OCI-M2 (cell line): ENCODE measurements around the gene NF1.
"Not testable (repeated sequence)": the region's sequence is repeated elsewhere in the genome, so short reads cannot be mapped to it uniquely, and the experiment has no call there.

Experiments
- DNase-seq: peaks from one replicate; lab custom pipeline; 2025; ENCODE audit not compliant: unreplicated experiment; lab: John Stamatoyannopoulos, UW

NF1 gene

DNA sequence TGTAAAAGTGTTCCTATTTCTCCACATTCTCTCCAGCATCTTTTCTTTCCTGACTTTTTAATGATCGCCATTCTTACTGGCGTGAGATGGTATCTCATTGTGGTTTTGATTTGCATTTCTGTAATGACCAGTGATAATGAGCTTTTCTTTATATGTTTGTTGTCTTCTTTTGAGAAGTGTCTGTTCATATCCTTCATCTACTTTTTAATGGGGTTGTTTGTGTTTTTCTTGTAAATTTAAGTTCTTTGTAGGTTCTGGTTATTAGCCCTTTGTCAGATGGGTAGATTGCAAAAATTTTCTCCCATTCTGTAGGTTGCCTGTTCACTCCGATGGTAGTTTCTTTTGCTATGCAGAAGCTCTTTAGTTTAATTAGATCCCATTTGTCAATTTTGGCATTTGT lies 81.4 kb downstream of the NF1 start:
- not testable (repeated sequence) for DNase-seq

DNA sequence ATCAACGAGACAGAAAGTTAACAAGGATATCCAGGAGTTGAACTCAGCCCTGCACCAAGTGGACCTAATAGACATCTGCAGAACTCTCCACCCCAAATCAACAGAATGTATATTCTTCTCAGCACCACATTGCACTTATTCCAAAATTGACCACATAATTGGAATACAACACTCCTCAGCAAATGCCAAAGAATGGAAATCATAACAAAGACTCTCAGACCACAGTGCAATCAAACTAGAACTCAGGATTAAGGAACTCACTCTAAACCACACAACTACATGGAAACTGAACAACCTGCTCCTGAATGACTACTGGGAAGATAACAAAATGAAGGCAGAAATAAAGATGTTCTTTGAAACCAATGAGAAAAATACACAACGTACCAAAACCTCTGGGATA lies 84.2 kb downstream of the NF1 start:
- DNase-seq = not testable (repeated sequence)

DNA sequence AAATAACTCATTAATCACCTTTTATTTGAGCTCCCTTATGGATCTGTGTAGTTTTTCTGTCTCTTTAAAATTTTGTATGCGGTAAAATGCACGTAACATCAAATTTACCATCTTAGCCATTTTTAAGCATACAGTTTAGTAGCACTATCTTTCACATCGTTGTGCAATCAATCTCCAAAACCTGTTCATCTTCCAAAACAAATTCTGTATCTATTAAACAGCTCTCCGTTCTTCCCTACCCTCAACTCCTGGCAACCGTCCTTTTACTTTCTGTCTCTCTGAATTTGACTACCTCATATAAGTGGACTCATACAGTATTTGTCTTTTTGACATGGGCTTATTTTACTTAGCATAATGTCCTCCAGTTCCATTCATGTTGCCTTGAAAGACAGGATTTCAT lies 100.5 kb downstream of the NF1 start:
- no peak for DNase-seq

DNA sequence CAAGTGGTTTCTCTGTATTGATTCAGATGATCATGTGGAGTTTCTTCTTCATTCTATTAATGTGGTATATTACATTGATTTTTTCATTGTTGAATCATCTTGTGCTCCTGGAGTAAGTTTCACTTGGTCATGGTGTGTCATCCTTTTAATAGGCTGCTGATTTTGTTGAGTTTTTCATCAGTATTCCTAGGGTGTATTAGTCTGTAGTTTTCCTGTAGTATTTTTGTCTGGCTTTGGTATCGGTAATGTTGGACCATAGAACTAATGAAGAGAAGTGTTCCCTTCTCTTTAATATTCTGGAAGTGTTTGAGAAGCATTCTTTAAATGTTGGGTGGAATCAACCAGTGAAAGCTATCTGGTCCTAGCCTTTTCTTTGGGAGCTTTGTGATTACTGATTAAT lies 103.2 kb downstream of the NF1 start:
- no peak for DNase-seq

DNA sequence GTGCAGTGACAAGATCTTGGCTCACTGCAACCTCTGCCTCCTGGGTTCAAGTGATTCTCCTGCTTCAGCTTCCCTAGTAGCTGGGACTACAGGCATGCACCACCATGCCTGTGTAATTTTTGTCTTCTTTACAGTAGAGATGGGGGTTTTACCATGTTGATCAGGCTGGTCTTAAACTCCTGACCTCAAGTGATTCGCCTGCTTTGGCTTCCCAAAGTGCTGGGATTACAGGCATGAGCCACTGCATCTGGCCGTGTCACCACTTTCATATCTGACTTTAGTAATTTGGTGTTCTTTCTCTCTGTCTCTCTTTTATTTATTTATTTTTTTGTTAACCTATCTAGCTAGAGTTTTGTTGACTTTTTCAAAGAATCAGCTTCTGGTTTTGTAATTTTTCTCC lies 103.9 kb downstream of the NF1 start:
- not testable (repeated sequence) for DNase-seq

DNA sequence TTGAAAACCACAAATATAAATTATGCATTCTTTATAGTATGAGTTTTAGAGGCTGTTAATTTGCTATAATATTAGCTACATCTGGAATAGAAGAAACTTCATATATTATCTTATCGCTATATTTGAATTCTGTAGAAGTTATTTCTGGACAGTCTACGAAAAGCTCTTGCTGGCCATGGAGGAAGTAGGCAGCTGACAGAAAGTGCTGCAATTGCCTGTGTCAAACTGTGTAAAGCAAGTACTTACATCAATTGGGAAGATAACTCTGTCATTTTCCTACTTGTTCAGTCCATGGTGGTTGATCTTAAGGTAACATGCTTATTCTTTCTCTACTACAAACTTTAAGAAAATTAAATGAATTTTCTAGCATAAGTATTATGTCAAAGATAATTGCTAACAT lies 105.5 kb downstream of the NF1 start:
- DNase-seq = no peak

DNA sequence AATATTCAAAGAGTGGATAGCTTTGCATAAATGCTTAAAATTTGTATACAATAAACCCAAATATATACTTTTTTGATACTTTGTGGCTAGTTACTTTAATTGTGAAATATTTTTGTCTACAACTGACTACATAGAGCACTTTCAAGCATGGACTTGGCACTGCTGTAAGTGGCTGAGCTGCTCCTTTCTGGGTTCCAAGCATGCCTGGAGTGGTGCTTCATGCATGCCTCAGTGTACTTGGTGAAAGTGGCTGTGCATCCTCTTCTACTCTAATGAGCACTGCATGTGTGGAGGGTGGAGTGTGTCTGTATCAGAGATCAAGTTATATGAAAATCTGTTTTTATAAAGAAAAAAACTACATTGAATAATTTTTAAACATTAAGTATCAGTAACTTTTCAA lies 108.2 kb downstream of the NF1 start:
- DNase-seq = no peak

DNA sequence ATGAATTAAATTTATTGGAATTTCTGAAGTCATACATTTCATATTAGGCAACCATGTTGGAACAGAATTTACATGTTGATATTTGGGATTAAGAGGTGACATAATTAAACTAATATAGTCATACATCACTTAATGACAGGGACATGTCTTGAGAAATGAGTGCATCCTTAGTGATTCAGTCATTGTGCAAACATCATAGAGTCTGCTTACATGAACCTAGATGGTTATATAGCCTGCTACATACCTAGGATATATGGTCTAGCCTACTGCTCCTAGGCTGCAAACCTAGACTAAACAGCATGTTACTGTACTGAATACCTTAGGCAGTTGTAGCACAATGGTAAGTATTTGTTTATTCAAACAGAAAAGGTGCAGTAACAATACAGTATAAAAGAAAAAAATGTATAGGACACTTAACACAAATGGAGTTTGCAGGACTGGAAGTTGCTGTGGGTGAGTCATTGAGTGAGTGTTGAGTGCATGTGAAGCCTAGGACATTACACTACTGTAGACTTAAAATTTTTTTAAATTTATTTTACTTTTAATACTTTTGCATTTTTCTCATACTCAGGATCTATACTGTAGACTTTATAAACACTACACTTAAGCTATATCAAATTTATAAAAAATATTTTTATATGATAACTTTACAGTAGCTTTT lies 116.7 kb downstream of the NF1 start:
- no peak for DNase-seq

DNA sequence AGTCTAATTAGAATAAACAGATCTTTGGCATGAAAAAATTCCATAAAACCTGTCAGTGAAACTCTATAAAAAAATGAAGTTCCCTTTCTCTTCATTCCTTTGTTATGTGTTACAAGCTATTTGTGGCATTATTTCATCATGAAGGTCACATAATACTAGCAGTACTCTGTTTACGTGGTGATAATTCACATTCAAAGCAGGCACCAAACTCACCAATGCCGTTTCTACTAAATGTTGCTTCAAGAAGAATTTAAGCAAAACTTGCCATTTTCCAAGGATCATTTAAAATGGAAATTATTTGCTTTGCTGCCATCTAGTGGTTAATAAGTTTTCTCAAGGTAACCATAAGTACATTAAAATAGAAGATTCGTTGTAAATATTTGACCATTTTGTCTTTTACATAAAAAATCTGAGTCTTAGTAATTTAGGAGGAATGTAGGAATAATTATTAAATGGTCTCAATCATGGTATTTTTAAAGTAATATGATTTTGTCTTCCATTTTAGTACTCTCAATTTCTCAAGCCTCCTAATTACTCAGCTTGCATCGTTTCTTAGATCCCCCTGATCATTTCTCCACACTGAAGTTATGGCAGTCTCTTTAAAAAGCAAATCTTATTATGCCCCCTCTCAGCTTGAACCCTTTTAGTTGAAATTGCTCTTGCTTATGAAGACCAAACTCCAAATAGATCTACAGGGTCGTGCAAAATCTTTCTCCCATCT lies 121.4 kb downstream of the NF1 start:
- no peak for DNase-seq

DNA sequence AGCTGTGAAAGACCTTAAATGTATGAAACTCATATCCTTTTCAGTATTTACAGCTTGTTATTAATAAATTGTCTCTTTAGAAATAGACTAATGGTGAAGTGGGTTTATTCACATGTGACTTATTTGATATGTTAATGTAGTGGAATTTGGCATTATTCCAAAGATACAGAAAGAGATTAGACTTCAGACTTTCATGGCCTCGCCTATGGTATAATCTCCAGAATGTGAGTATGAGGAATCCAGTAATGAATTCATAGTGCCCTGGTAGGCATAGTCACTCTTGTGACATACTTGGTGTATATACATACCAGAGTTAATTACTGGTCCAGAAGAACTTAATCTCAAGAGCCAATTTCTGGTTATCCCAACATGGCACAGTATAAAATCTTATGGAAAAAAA lies 129.6 kb downstream of the NF1 start:
- no peak for DNase-seq

DNA sequence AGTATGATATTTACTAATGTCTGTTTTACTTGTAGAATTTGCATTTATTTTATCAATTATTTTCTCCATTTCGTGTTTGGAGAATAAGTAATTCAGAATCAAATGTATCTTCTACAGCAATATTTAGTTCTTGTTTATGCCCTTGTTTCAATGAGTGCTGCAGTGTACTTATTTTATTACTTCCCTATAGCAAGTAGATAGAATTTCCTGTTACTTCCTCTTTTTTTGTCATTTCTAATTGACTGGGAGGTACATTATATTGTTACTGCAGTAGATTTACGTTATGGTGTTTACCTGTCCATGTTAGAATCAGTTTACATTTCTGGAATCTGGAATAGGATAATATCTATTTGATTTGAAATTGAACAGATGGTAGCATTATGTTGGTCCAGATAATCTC lies 131.1 kb downstream of the NF1 start:
- DNase-seq = no peak

DNA sequence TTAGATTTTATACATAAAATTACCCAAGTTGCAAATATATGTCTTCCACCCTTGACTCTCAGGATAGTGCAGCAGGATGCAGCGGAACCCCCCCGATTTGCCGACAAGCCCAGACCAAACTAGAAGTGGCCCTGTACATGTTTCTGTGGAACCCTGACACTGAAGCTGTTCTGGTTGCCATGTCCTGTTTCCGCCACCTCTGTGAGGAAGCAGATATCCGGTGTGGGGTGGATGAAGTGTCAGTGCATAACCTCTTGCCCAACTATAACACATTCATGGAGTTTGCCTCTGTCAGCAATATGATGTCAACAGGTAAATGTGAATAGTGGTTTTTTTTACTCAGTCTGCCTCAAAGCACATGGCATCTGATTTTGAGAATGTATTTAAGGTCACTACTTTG lies 131.6 kb downstream of the NF1 start:
- DNase-seq = no peak

DNA sequence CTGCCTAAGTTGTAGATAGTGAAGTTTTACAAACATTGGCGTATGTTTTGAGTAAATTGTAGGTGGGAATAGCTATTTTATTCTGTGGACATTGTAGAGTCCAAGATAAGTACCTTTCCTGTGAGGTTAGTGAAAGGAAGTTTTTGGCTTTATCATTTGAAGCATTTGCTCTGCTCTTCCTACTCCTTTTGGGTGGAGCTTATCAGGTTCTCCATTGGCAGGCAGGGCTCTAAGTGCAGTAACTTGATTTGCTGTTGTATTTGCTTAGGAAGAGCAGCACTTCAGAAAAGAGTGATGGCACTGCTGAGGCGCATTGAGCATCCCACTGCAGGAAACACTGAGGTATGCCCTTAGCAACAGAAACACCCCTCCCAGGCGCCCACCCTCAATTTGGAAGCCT lies 132.2 kb downstream of the NF1 start:
- DNase-seq = peak; percentile 25

DNA sequence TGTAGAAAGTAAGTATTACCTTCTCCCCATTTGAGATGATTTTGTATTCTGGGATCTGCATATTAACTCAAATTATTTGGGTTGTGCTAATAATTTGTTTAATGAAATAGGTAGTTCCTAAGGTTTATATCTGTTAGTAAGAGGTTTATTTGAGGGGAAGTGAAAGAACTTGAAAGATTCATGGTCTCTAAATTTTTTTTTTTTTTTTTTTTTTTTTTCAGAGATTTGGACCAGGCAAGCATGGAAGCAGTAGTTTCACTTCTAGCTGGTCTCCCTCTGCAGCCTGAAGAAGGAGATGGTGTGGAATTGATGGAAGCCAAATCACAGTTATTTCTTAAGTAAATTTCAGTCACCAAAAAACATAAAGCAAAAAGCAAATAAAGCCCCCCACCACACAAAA lies 137.1 kb downstream of the NF1 start:
- no peak for DNase-seq

DNA sequence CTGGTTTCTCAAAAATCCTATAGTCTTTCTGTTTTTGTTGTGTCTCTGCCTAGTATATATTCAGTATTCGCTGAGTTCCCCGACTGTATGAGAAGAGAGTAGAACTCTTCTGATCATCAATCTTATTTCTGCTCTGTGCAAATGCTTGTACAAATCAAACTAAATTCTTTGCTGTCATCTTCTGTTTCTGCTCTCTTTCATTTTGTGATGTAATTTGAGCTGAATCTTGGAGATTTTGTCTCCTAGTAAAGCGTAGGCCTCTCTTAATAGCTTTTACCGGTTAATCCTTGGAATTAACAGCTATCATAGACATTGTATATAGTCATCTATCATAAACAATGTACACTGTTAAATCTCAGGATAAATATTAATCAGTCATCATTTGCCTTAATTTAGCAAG lies 140.3 kb downstream of the NF1 start:
- DNase-seq = no peak

DNA sequence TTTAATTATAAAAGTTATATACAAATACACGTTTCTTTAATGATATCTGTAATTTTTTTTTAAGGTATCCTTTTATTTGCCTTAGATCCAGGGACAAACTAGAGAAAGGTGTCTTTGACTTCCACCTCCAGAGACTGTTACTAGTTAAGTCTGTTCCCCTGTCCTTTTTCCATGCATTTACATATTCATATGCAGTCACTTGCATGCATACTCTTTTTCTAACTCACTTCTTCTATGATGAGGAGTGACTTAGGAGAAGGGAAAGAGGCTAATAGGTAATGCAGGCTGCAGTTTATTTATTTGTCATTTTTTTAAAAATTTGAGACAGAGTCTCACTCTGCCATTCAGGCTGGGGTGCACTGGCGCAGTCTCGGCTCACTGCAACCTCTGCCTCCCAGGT lies 141.4 kb downstream of the NF1 start:
- no peak for DNase-seq

DNA sequence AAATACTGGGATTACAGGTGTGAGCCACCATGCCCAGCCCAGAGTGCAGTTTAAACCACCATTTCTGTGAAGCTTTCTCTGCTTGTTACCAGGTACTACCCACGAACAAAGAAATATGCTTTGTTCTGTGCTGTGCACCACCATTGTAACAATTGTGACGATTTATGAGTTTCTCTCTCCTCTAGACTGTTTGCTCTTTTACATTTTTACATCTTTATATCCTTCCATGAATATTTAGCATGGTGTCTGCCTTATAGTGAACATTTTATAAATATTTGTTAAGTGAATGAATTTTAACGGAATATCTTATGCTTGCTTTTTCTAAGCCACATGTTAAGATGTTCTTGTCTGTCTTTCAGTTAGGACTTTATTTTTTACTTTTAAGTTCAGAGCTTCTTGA lies 141.9 kb downstream of the NF1 start:
- DNase-seq = no peak

DNA sequence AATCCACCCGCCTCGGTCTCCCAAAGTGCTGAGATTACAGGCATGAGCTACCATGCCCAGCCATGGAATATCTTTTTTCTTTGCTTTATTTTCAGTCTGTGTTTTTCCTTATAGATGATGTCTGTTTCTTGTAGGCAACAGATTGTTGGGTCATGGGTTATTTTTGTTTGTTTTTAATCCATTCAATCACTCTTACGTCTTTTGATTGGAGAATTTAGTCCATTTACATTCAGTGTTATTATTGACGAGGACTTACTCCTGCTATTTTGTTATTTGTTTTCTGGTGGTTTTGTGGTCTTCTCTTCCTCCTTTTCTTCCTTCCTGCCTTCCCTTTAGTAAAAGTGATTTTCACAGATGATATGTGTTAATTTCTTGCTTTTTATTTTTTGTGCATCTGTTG lies 146.3 kb downstream of the NF1 start:
- DNase-seq = no peak

DNA sequence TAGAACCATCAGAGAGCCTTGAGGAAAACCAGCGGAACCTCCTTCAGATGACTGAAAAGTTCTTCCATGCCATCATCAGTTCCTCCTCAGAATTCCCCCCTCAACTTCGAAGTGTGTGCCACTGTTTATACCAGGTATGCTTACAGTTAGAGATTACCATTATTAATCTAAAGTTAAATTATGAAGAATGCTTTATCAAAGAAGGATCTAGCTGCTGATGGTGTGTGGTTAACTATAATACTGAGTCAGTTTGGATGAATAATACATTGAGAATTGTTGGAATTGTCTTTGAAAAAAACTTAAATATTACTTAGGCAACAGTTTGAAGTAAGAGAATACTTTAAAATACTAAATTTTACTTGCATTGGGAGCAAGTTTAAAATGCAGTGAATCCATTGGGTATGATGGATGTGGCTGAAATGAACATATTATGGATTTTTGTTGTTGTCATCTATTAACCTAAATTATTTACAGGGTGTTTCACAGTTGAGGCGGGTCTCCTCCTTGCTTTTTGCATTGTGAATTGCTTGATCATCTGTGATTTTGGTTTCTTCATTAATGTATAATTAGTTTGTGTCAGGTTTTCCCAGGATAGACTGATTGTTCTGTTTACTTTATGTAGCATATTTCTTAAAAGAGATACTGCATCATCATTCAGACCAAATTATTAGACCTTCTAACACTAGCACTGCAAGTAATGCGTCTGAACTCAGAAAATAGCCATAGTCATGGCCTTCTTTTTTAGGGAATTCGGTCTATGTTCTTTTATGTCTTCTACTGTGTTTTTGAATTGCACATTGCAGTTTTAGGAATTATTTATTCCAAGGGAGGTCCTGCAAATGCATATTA lies 154.4 kb downstream of the NF1 start:
- no peak for DNase-seq

DNA sequence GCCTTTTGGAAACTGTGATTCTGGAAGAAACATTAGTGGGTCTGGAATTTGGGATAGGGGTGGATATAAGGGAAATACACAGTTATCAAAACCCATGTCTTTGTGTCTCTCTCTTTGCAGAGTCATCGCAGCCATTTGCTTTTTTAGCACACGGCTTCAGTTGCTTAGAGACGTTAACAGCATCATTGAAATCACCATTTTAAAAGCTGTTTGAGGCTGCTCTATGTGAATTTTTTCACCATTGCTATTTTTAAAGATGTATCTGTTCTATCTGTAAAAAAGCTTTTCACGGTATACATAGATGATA lies 155.0 kb downstream of the NF1 start:
- DNase-seq = no peak

DNA sequence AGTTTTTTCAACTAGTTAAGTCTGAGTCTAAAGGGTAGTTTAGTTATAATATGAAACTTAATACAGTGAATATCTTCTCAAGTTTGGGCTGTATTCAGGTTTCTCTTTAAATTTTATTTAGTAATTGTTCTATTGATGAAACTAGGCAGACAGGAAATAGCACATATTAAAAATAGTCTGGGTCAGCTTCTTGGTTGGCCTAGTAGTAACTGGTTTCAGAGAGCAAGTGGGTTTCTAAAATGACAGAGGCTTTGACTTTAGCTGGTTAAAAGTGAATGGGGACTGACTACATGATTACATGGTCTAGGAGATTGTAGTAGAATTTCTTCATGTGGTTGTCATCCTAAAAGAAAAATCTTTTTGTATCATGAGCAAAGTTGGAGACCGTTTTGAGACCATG lies 155.5 kb downstream of the NF1 start:
- no peak for DNase-seq
